Heart right ventricle (tissue), 16 donors: ENCODE data around the gene ARMC9. TPM values are rescaled to one million over a fixed set of nuclear protein-coding genes. Genes with fewer than 3 reads are reported as not detected.
"Not testable (repeated sequence)": the region's sequence is repeated elsewhere in the genome, so short reads cannot be mapped to it uniquely, and the experiment has no call there.

Source experiments
- ATAC-seq, 8 donors: fragments of 200-7000 bp; cut with Tn5 transposase; one replicate each; pipeline ENCODE4 v1.9.1; 2020; ENCODE audit warnings: mild to moderate bottlenecking in 8 of 8, moderate library complexity in 8 of 8, moderate number of reproducible peaks in 1 of 8
- DNase-seq, 2 donors: peaks; one replicate each; pipeline ENCODE4 v3.0.0-alpha.2; 2020
- H3K27ac ChIP-seq, 10 donors: fragments of 200-600 bp; sonication (generic) in 2 of 10; one replicate each; pipeline versions ENCODE4 v1.5.0 to v1.8.0; 2020 to 2022; ENCODE audit warnings: mild to moderate bottlenecking in 3 of 10
- H3K27me3 ChIP-seq, 7 donors: fragments of 200-600 bp; one replicate each; pipeline ENCODE4 v1.8.0; 2021 to 2022; ENCODE audit warnings: mild to moderate bottlenecking in 2 of 7
- H3K36me3 ChIP-seq, 9 donors: fragments of 200-600 bp; sonication (generic) in 1 of 9; one replicate each; pipeline versions ENCODE4 v1.5.0 to v1.8.0; 2020 to 2022; ENCODE audit warnings: mild to moderate bottlenecking in 2 of 9
- H3K4me1 ChIP-seq, 9 donors: fragments of 200-600 bp; sonication (generic) in 1 of 9; one replicate each; pipeline versions ENCODE4 v1.5.0 to v1.8.0; 2020 to 2022; ENCODE audit warnings: mild to moderate bottlenecking in 4 of 9
- H3K4me3 ChIP-seq, 10 donors: fragments of 200-600 bp; sonication (generic) in 2 of 10; one replicate each; pipeline versions ENCODE4 v1.5.0 to v1.8.0; 2020 to 2022; ENCODE audit warnings: mild to moderate bottlenecking in 7 of 10, moderate library complexity in 2 of 10
- H3K9me3 ChIP-seq, 11 donors: fragments of 200-600 bp in 10 of 11; sonication (generic) in 2 of 11; one replicate each; pipeline versions ENCODE4 v1.5.0 to v1.8.0; 2013 to 2022; ENCODE audit warnings: mild to moderate bottlenecking in 2 of 11, control low read depth in 1 of 11, moderate library complexity in 1 of 11
- WGBS, 2 donors: extraction: QIAGEN DNeasy Blood & Tissue Kit; methylation state at CpG; one replicate each; pipeline ENCODE4 v1.1.7; 2013; ENCODE audit warnings: inconsistent platforms in 1 of 2; 5-methylcytosine and 5-hydroxymethylcytosine counted together
- intact Hi-C, 10 donors: fragments of 100-400 bp; cut with DNase I; formaldehyde crosslinking; loops; one replicate each; pipeline versions ENCODE4 v1.11.1 to v1.14.2; 2022
- polyA plus RNA-seq, 2 donors: library from polyadenylated mRNA; stranded (reverse); fragments of 200-250 nt; gene quantifications; one replicate each; pipeline ENCODE4 v1.2.3, GENCODE V29; 2013
- total RNA-seq, 10 donors: library from RNA; stranded (reverse); fragmentation: NEBNext Ultra II Directional in 3 of 10; extraction: Animal tissue kit (Norgen Biotek cat#: 25700) in 3 of 10; gene quantifications; one replicate each; pipeline versions ENCODE4 v1.2.1 to v1.2.4, GENCODE V29; 2021 to 2023
- TF ChIP-seq, protein P1 (sequence below), 9 donors: fragments of 200-600 bp; sonication (generic) in 2 of 9; IDR thresholded peaks; one replicate each; pipeline versions ENCODE4 v1.5.0 to v1.8.0; 2021 to 2022; ENCODE audit warnings: antibody characterized with exemption in 9 of 9, mild to moderate bottlenecking in 5 of 9, moderate library complexity in 1 of 9
- donor health status: Arrhythmogenic right ventricular cardiomyopathy.
- donor health status: ischemic (EF 13 %, LVEDD 7.1; RV severe dilation, severe dysfunction).
- donor health status: healthy with polysubstance abuse.
- donor health status: DM: no; HTN: yes; CAD: no.
- donor health status: DM: no; HTN: no; CAD: no.
- donor health status: ischemic (EF 25% LVEDD 6.9; RV normal size, moderate dysfunction).
- donor health status: ischemic (EF 25% LVEDD 5.7; RV mildly dilated, moderate dysfunction).
- donor health status: healthy.
- donor health status: DM: yes; HTN: yes; CAD: no.
- donor health status: Ischemic cardiomyopathy.
- donor health status: ischemic (EF 35%, LVEDD 5.7; RV mildly dilated, moderate dysfunction).
- donor health status: nonischemic (EF 11% LVEDD 7.7; RV severe dilation, severe dysfunction).
- donor health status: DM: yes; HTN: yes; CAD: no.
- donor health status: PGD.
- donor health status: ischemic (EF 29% LVEDD 5.4; RV normal size, mild dysfunction).
- donor health status: nonischemic (EF 23%, LVEDD 6.1; RV moderate dilation, normal function).

Gene ARMC9
- total and polyA plus RNA-seq, 12 donors, result 1.6 to 6.8 (median 2.3) TPM

DNA sequence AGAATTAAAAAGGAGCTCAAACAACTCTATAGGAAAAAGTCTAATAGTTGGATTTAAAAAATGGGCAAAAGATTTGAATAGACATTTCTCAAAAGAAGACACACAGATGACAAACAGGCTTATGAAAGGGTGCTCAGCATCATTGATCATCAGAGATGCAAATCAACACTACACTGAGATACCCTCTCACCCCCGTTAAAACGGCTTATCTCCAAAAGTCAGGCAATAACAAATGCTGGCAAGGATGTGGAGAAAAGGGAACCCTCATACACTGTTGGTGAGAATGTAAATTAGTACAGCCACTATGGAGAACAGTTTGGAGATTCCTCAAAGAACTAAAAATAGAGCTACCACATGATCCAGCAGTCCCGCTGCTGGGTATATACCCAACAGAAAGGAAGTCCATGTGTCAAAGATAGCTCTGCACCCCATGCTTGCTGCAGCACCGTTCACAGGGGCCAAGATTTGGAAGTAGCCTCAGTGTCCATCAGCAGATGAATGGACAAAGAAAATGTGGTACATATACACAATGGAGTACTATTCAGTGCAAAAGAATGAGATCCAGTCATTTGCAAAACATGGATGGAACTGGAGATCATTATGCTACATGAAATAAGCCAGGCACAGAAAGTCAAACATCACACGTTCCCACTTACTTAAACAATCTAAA, 150.4 kb downstream of the ARMC9 start:
- no peaks in the 10 kb centered on the region for H3K27me3 ChIP-seq
- TF ChIP-seq, protein P1, sequence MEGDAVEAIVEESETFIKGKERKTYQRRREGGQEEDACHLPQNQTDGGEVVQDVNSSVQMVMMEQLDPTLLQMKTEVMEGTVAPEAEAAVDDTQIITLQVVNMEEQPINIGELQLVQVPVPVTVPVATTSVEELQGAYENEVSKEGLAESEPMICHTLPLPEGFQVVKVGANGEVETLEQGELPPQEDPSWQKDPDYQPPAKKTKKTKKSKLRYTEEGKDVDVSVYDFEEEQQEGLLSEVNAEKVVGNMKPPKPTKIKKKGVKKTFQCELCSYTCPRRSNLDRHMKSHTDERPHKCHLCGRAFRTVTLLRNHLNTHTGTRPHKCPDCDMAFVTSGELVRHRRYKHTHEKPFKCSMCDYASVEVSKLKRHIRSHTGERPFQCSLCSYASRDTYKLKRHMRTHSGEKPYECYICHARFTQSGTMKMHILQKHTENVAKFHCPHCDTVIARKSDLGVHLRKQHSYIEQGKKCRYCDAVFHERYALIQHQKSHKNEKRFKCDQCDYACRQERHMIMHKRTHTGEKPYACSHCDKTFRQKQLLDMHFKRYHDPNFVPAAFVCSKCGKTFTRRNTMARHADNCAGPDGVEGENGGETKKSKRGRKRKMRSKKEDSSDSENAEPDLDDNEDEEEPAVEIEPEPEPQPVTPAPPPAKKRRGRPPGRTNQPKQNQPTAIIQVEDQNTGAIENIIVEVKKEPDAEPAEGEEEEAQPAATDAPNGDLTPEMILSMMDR (IDR thresholded peaks at IDR 0.05), result no peak
- 38 to 45% methylated on average over 5 of the region's 5 CpGs for WGBS, 2 donors
- DNase-seq (no peak), ATAC-seq (peak in 7 of 8 donors; percentile 47 to 65 (median 53))
- H3K36me3 ChIP-seq, result no peaks in the 10 kb centered on the region
- peaks cover 0 to 23% (median 0%) of the 10 kb centered on the region in 9 donors for H3K4me1 ChIP-seq
- no peak overlapping the region for H3K4me3 ChIP-seq
- no peaks in the 10 kb centered on the region for H3K9me3 ChIP-seq
- no peak overlapping the region for H3K27ac ChIP-seq
- intact Hi-C loops, result loop anchor here in 1 of 10 donors (2.0 kb wide), 1 partner anchor 54 kb away; no protein-coding TSS in a partner anchor

DNA sequence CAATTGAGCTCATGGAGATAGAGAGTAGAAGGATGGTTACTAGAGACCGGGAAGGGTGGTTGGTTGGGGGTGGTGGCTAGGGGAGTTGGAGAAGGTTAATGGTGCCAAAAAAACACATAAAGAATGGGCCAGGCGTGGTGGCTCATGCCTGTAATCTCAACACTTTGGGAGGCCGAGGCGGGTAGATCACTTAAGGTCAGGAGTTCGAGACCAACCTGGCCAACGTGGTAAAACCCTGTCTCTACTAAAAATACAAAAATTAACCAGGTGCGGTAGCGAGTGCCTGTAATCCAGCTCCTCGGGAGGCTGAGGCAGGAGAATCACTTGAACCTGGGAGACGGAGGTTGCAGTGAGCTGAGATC, 150.9 kb downstream of the ARMC9 start:
- DNase-seq, ATAC-seq, H3K9me3 ChIP-seq, H3K36me3 ChIP-seq, H3K4me3 ChIP-seq, H3K27me3 ChIP-seq, H3K27ac ChIP-seq: not testable (repeated sequence)
- peaks cover 0 to 23% (median 0%) of the 10 kb centered on the region in 9 donors for H3K4me1 ChIP-seq
- 75% methylated on average over 10 of the region's 10 CpGs for WGBS, 2 donors
- intact Hi-C loops, result loop anchor here in 1 of 10 donors (2.0 kb wide), 1 partner anchor 55 kb away; no protein-coding TSS in a partner anchor

DNA sequence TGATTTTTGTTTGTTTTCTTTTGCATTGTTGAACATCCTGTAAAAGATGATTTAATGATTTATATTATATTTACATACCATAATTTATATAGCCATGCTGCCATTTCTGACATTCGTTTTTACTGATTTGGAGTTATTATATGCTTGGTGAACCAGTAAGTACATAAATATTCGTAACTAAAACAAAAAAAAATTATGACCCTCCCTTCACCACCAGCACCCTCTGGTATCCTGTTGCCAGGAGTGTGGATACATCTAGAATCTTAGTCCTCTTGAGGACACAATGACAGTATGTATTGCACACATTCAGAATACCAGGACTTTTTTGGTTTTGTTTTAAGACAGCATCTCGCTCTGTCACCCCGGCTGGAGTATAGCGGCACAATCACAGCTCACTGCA, 153.2 kb downstream of the ARMC9 start:
- no peak overlapping the region for H3K27ac ChIP-seq
- peaks cover 0 to 23% (median 0%) of the 10 kb centered on the region in 9 donors for H3K4me1 ChIP-seq
- no peaks in the 10 kb centered on the region for H3K27me3 ChIP-seq
- H3K36me3 ChIP-seq, result no peaks in the 10 kb centered on the region
- DNase-seq (no peak), ATAC-seq (no peak)
- intact Hi-C loops, result no loop called here
- H3K9me3 ChIP-seq, result no peaks in the 10 kb centered on the region
- 86 to 96% methylated on average over 5 of the region's 5 CpGs for WGBS, 2 donors
- TF ChIP-seq, protein P1 (IDR thresholded peaks at IDR 0.05), result no peak
- H3K4me3 ChIP-seq, result no peak overlapping the region

DNA sequence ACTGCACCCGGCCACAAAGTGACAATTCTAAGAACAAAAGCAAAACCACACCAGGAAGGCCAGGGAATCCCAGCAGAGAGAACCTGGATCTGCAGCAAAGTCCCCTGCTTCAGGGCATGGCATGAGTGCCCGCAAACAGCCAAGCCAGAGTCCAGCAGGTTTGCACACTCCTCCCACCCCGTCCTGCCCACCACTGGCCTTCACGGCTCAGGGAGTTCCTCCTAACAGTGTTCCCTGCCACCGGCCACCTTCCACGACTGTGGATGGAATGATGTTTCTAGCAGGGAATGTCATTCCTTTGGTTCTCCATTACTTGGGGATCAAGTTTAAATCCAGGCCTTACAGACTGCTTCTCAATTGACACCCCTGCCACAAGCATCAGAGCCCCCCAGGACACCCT, 155.0 kb downstream of the ARMC9 start:
- no peak for ATAC-seq
- intact Hi-C loops, result no loop called here
- Histone ChIP-seq H3K36me3 (no peaks in the 10 kb centered on the region), H3K27ac (no peak overlapping the region), H3K27me3 (no peaks in the 10 kb centered on the region), H3K4me1 (peaks cover 0 to 14% (median 0%) of the 10 kb centered on the region in 9 donors), H3K4me3 (no peak overlapping the region), H3K9me3 (no peaks in the 10 kb centered on the region)
- DNase-seq, result no peak
- TF ChIP-seq, protein P1 (IDR thresholded peaks at IDR 0.05), result no peak
- 93 to 98% methylated on average over 5 of the region's 6 CpGs for WGBS, 2 donors
